GM10248 (cell line): ENCODE measurements around the gene BHLHE23.

Experiments
- CTCF ChIA-PET: fragments of 300-600 bp; sonication (Branson Sonifier 250); formaldehyde crosslinking; extraction: SDS; loops from one replicate; lab custom pipeline; 2021; ENCODE audit warnings: antibody characterized with exemption; lab: Yijun Ruan, JAX
- POLR2A ChIA-PET: fragments of 350-650 bp; sonication (Branson Sonifier 250); formaldehyde crosslinking; extraction: SDS; loops from one replicate; lab custom pipeline; 2020; ENCODE audit warnings: antibody characterized with exemption; lab: Yijun Ruan, JAX
- DNase-seq: peaks from one replicate; pipeline ENCODE4 v3.0.0; 2012; ENCODE audit errors: extremely low spot score
- TF ChIP-seq, protein P1 (sequence below): IDR thresholded peaks from 2 replicates; pipeline ENCODE4 v1.5.1; 2012; ENCODE audit warnings: mild to moderate bottlenecking, low read depth; ENCODE audit errors: extremely low read depth, missing control alignments, control extremely low read depth

The BHLHE23 gene

GRCh38 chr20:63027221-63027921 is 20.6 kb upstream of the BHLHE23 start:
- no peak for DNase-seq
- TF ChIP-seq, protein P1, sequence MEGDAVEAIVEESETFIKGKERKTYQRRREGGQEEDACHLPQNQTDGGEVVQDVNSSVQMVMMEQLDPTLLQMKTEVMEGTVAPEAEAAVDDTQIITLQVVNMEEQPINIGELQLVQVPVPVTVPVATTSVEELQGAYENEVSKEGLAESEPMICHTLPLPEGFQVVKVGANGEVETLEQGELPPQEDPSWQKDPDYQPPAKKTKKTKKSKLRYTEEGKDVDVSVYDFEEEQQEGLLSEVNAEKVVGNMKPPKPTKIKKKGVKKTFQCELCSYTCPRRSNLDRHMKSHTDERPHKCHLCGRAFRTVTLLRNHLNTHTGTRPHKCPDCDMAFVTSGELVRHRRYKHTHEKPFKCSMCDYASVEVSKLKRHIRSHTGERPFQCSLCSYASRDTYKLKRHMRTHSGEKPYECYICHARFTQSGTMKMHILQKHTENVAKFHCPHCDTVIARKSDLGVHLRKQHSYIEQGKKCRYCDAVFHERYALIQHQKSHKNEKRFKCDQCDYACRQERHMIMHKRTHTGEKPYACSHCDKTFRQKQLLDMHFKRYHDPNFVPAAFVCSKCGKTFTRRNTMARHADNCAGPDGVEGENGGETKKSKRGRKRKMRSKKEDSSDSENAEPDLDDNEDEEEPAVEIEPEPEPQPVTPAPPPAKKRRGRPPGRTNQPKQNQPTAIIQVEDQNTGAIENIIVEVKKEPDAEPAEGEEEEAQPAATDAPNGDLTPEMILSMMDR, result no peak
- POLR2A ChIA-PET, result no interaction called here
- CTCF ChIA-PET, result interaction anchor here (1.0 to 1.9 kb wide), 3 partner anchors 12 to 18 kb away, joined by 3 to 7 read pairs (median 3); no protein-coding TSS in a partner anchor

- DNase-seq, result no peak
- POLR2A ChIA-PET, result interaction anchor here (0.6 kb wide), 1 partner anchor 160 kb away, joined by 6 read pairs; no protein-coding TSS in a partner anchor
- TF ChIP-seq, protein P1, result no peak
- CTCF ChIA-PET, result interaction anchor here (1.0 to 2.4 kb wide), 3 partner anchors 15 to 54 kb away, joined by 3 to 7 read pairs (median 7); no protein-coding TSS in a partner anchor
Measured at GRCh38 chr20:63026582-63027165, 19.9 kb upstream of the BHLHE23 start.

DNA sequence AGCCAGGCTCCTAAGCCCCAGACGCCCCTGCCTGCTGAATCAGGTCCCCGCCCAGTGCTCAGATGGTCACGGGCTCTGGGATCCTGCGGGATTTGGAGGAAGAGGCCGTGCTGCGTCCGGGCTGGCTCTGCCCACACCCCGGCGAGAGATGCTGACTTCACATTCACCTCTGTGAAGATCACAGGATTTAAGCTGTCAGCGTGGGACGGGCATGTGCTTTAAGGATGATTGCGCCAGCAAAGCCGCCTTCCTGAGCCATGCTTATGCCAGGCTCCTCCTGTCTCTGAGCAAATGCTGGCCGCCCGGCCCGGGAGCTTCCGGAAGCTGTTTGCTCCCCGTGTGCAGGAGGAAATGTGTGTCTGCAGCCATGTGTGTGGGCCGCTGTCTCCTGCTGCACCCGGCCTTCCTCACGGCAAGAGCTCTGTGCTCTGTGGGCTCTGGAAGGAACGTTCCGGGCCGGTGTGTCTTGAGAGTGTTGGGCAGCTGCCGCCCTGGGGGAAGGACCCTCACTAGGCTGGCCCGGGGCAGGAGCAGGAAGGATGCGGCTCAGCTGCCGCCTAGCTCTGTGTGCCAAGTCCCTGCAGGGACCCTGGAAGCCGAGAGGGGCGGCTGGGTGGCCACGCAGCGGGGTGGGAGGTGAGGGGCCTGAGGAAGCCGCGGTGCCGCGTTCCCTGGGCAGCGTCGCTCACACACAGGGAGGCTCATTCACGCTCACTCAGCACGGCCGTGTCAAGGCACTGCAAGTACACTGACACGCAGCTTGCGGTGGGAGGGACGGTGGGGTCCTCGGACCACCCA is 19.0 kb upstream of the BHLHE23 start:
- ChIA-PET POLR2A (no interaction called here), CTCF (interaction anchor here (1.1 to 2.4 kb wide), 3 partner anchors 14 to 53 kb away, joined by 3 to 7 read pairs (median 7); no protein-coding TSS in a partner anchor)
- TF ChIP-seq, protein P1, result no peak
- no peak for DNase-seq

- POLR2A ChIA-PET, result no interaction called here
- CTCF ChIA-PET, result interaction anchor here (0.9 to 2.4 kb wide), 4 partner anchors 13 to 217 kb away, joined by 3 to 7 read pairs (median 3); no protein-coding TSS in a partner anchor
- TF ChIP-seq, protein P1, result no peak
- DNase-seq, result no peak
Measured at GRCh38 chr20:63024573-63025392, 18.0 kb upstream of the BHLHE23 start.

DNA sequence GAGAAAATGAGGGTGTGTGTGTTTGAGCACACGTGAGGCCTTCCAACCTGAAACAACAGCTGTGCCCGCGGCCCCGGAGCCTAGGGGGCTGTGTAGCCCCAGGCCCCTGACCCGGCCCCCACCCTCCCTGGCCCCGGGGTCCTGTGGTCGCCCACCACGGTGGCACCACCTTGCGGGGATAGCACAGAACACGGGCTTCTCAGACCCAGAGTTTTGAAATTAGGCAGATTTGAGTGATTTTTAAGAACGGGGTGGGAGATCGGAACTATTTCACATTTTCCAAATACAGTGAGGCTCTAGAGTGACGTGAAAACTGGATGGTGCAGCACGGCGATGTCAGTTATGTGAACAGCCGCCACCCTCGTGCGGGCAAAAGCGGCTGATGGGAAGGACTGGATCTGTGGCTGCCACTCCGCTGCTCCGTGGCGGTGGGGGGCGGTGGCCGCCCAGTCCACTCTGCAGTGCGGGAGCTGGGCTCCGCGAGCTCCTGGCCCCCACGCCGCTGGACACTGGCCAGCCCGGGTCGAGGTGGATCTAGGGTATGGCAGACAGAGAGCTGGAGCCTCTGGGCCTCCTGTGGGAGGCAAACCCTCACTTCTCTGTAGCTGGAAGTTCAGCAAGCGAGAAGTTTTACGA is 17.3 kb upstream of the BHLHE23 start:
- no peak for DNase-seq
- CTCF ChIA-PET, result interaction anchor here (0.9 to 2.4 kb wide), 4 partner anchors 15 to 216 kb away, joined by 3 to 7 read pairs (median 3); no protein-coding TSS in a partner anchor
- POLR2A ChIA-PET, result no interaction called here
- TF ChIP-seq, protein P1, result no peak
